BLaER1 (cell line): ENCODE measurements around the gene UGP2.
"Not testable (repeated sequence)": the region's sequence is repeated elsewhere in the genome, so short reads cannot be mapped to it uniquely, and the experiment has no call there.

Source experiments
- H3K27ac ChIP-seq: shearing (Covaris generic); formaldehyde crosslinking; 2 replicates; pipeline ENCODE4 v1.8.1; 2022
- H3K27me3 ChIP-seq: shearing (Covaris generic); formaldehyde crosslinking; 2 replicates; pipeline ENCODE4 v1.8.1; 2022
- H3K36me3 ChIP-seq: shearing (Covaris generic); formaldehyde crosslinking; 2 replicates; pipeline ENCODE4 v1.8.1; 2022
- H3K4me1 ChIP-seq: shearing (Covaris generic); formaldehyde crosslinking; 2 replicates; pipeline ENCODE4 v1.8.1; 2022
- H3K4me2 ChIP-seq: shearing (Covaris generic); formaldehyde crosslinking; 2 replicates; pipeline ENCODE4 v1.8.1; 2022
- H3K4me3 ChIP-seq: shearing (Covaris generic); formaldehyde crosslinking; 2 replicates; pipeline ENCODE4 v1.8.1; 2022
- H3K9ac ChIP-seq: shearing (Covaris generic); formaldehyde crosslinking; 2 replicates; pipeline ENCODE4 v1.8.1; 2022
- H3K9me3 ChIP-seq: shearing (Covaris generic); formaldehyde crosslinking; 2 replicates; pipeline ENCODE4 v1.8.1; 2022
- H4K20me1 ChIP-seq: shearing (Covaris generic); formaldehyde crosslinking; 2 replicates; pipeline ENCODE4 v1.8.1; 2022
- Cebpa-rat ChIP-seq: shearing (Covaris generic); IDR thresholded peaks from 2 replicates; pipeline ENCODE4 v1.8.1; 2022

Gene UGP2

DNA sequence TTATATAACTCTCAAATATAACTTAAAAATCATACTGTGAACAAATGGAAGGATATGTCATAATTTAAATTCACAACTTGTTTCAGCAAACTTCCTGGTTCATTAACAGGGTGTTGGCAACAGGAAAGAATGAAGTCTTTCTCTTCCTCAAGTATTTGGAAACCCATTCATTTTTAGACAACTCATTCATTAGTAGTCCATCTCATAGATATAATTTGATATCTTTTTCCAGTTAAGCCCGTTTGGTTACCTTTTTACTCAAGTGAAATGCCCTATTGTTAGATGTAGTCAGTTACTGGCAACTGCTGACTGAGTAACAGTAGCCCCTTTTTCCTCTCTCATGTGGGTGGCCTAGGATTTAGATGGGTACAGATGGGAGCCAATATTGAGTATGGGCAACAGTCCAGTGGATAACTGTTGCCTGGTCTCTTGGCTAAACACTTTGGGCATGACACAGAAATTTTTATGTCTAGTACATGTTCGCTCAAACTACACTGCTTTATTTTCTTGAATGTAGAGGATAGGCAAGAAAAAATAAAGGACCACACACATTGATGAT lies 4.6 kb upstream of the UGP2 start:
- peaks cover 17% of the 10 kb centered on the region for H3K4me1 ChIP-seq
- H3K36me3 ChIP-seq: no peaks in the 10 kb centered on the region
- no peaks in the 10 kb centered on the region for H3K9me3 ChIP-seq
- no peak overlapping the region for H3K4me2 ChIP-seq
- no peak overlapping the region for H3K4me3 ChIP-seq
- no peak overlapping the region for H3K9ac ChIP-seq
- peaks cover 3% of the 10 kb centered on the region for H4K20me1 ChIP-seq
- no peak overlapping the region for H3K27ac ChIP-seq
- no peak for TF ChIP-seq Cebpa-rat
- H3K27me3 ChIP-seq: no peaks in the 10 kb centered on the region

GRCh38 chr2:63840081-63840784 lies 1.5 kb upstream of the UGP2 start:
- no peaks in the 10 kb centered on the region for H3K27me3 ChIP-seq
- TF ChIP-seq Cebpa-rat: no peak
- H3K4me3 ChIP-seq: peak overlapping the region; percentile 85
- peak overlapping the region; percentile 89 for H3K4me2 ChIP-seq
- H3K4me1 ChIP-seq: peaks cover 43% of the 10 kb centered on the region
- H3K27ac ChIP-seq: peak overlapping the region; percentile 96
- H3K36me3 ChIP-seq: no peaks in the 10 kb centered on the region
- peak overlapping the region; percentile 96 for H3K9ac ChIP-seq
- no peaks in the 10 kb centered on the region for H3K9me3 ChIP-seq
- H4K20me1 ChIP-seq: peaks cover 33% of the 10 kb centered on the region

DNA sequence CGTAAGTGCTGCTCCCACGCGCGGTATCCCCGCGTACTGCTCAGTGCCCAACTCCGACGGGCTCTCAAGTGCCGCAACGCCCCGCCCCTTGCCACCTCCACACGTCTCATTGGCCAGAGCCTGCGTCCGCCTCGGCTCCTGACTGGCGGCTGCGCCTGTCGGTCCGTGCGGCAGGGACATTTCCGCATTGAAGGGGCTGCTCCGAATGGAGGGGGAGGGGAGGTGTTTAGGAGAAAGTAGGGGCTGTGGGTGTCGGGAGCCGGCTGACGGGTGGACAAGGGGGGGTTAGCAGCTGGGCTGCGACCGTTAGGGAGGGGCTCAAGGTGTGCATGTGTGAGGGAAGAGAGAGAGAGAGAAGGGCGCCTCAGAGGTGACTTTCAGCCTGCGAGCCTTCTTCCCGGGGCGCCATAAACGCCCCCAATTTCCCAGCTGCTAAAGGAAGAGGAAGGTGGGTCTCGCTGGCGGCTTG lies 877 bp upstream of the UGP2 start:
- TF ChIP-seq Cebpa-rat: no peak
- Histone ChIP-seq H3K27me3 (no peaks in the 10 kb centered on the region), H3K9ac (peak overlapping the region; percentile 96), H3K4me1 (peaks cover 48% of the 10 kb centered on the region), H3K36me3 (no peaks in the 10 kb centered on the region), H3K4me3 (peak overlapping the region; percentile 85), H3K27ac (peak overlapping the region; percentile 96), H3K9me3 (no peaks in the 10 kb centered on the region), H3K4me2 (peak overlapping the region; percentile 89), H4K20me1 (peaks cover 35% of the 10 kb centered on the region)

DNA sequence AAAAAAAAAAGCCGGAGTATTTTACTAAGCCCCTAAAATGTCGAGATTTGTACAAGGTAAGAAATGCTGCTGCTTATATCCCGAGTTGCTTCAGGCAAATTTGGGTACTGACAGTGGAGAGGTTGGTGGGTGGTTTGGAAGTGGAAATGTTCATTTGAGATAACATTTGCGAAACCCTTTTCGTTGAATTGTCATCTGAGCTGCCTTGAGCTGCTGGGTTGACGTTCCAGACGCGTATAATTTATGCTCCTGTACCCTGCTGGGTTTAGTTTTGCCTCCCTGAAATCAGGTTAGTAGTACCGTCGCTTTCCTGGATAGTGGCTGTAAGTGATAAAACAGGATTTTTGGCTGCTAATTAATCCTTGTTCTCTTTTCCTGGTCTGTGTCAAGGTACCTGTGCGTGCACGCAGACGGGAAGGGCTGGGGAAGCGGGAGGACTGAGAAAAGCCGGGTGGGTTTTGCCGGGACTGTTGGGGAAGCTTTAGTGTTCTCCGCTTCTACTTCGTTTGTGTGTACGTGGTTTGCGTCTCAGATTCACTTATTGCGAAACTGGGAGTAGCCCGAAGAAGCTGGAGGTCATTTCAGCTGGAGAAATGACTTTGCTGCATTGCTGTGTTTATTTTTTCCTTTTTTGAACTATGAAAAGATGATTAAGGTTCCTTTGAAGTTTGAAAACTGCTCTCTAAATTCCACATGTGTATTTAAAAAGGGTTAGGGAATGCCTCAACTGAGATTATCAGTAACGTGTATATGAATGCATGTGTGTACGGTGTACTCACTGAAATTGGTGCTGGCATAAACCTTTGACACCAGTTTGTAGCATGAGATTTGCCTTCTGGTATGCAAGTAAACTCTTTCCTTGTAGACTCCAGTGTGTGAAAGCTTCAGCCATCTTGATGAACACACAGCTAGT lies 709 bp downstream of the UGP2 start:
- no peaks in the 10 kb centered on the region for H3K27me3 ChIP-seq
- H3K4me3 ChIP-seq: peak overlapping the region; percentile 85
- TF ChIP-seq Cebpa-rat: peak; percentile 81
- H3K27ac ChIP-seq: peak overlapping the region; percentile 96
- peak overlapping the region; percentile 89 for H3K4me2 ChIP-seq
- peak overlapping the region; percentile 96 for H3K9ac ChIP-seq
- peaks cover 59% of the 10 kb centered on the region for H3K4me1 ChIP-seq
- no peaks in the 10 kb centered on the region for H3K9me3 ChIP-seq
- peaks cover 39% of the 10 kb centered on the region for H4K20me1 ChIP-seq
- H3K36me3 ChIP-seq: no peaks in the 10 kb centered on the region

GRCh38 chr2:63843093-63843492 lies 1.4 kb downstream of the UGP2 start:
- H3K27ac ChIP-seq: 0 out of 2 replicates have a peak overlapping the region, but pooled peaks have one; percentile 96

DNA sequence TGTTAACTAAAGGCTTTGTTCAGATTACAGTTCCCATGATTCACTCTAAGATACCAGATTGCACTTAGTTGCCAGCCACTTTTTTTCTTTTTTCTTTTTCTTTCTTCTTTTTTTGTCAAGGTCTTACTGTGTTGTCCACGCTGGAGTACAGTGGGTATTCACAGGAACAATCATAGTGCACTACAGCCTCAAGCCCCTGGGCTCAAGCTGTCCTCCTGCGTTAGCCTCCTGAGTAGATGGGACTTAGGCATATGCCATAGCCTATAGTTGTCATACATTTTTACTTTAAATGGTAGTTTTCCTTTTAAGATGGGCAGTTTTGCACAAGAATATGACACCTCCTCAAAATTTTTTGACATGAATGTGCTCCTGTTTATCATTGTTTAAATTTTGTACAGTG lies 2.1 kb downstream of the UGP2 start:
- peaks cover 13% of the 10 kb centered on the region for H3K9me3 ChIP-seq
- peak overlapping the region; percentile 21; the same call in 1 of the 2 replicates for H3K9ac ChIP-seq
- H3K27ac ChIP-seq: no peak overlapping the region
- H3K4me1 ChIP-seq: peaks cover 59% of the 10 kb centered on the region
- H3K4me3 ChIP-seq: no peak overlapping the region; the same call in 1 of the 2 replicates
- no peaks in the 10 kb centered on the region; the same call in 1 of the 2 replicates for H3K36me3 ChIP-seq
- H4K20me1 ChIP-seq: peaks cover 43% of the 10 kb centered on the region
- no peak for TF ChIP-seq Cebpa-rat
- H3K4me2 ChIP-seq: peak overlapping the region; percentile 89
- no peaks in the 10 kb centered on the region for H3K27me3 ChIP-seq

More at GRCh38 chr2:63843093-63843492, 1.4 kb downstream of the UGP2 start:
- TF ChIP-seq Cebpa-rat: no peak
- H4K20me1 ChIP-seq: peaks cover 39% of the 10 kb centered on the region
- H3K9me3 ChIP-seq: peaks cover 6% of the 10 kb centered on the region
- peak overlapping the region; percentile 89 for H3K4me2 ChIP-seq
- peak overlapping the region; percentile 96 for H3K9ac ChIP-seq
- H3K4me1 ChIP-seq: peaks cover 59% of the 10 kb centered on the region
- H3K4me3 ChIP-seq: peak overlapping the region; percentile 85
- H3K36me3 ChIP-seq: no peaks in the 10 kb centered on the region; the same call in 1 of the 2 replicates
- no peaks in the 10 kb centered on the region for H3K27me3 ChIP-seq

- no peaks in the 10 kb centered on the region; the same call in 1 of the 2 replicates for H3K36me3 ChIP-seq
- peaks cover 13% of the 10 kb centered on the region for H3K9me3 ChIP-seq
- H3K27me3 ChIP-seq: no peaks in the 10 kb centered on the region
- no peak overlapping the region for H3K27ac ChIP-seq
- peak overlapping the region; percentile 89 for H3K4me2 ChIP-seq
- peaks cover 55% of the 10 kb centered on the region for H3K4me1 ChIP-seq
- no peak for TF ChIP-seq Cebpa-rat
- H4K20me1 ChIP-seq: peaks cover 51% of the 10 kb centered on the region
- H3K4me3 ChIP-seq: no peak overlapping the region
- no peak overlapping the region for H3K9ac ChIP-seq
These were observed 2.9 kb downstream of the UGP2 start for GRCh38 chr2:63844616-63845015.

DNA sequence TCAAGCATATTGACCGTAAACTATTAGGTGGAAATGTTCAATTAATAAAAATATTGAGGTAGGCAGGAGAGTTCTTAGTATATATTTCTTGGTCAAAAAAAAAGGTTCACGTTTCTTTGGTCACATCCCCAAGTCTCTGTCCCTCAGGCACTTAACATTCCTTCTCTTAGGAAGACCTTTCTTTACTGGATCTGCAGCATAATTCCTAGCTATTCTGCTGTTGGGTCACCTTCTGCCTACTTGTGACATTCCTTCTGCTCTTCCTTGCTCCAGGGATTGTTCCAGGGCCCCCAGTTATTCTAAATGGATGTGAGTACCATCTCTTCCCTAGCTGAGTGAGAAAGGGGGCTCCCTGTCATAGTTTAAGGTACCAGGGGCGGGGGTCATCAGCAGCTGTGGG lies 4.2 kb downstream of the UGP2 start:
- H3K4me1 ChIP-seq: peaks cover 47% of the 10 kb centered on the region
- H3K27ac ChIP-seq: peak overlapping the region; percentile 19; the same call in 1 of the 2 replicates
- H3K4me2 ChIP-seq: peak overlapping the region; percentile 67
- peaks cover 58% of the 10 kb centered on the region for H4K20me1 ChIP-seq
- H3K4me3 ChIP-seq: no peak overlapping the region
- no peak overlapping the region for H3K9ac ChIP-seq
- H3K9me3 ChIP-seq: peaks cover 13% of the 10 kb centered on the region
- no peaks in the 10 kb centered on the region; the same call in 1 of the 2 replicates for H3K36me3 ChIP-seq
- no peaks in the 10 kb centered on the region for H3K27me3 ChIP-seq
- no peak for TF ChIP-seq Cebpa-rat

GRCh38 chr2:63846487-63846886 lies 4.8 kb downstream of the UGP2 start:
- Histone ChIP-seq H3K27ac (0 out of 2 replicates have a peak overlapping the region, but pooled peaks have one; percentile 19), H3K27me3 (no peaks in the 10 kb centered on the region), H3K4me2 (peak overlapping the region; percentile 67), H3K4me3 (no peak overlapping the region), H3K36me3 (no peaks in the 10 kb centered on the region; the same call in 1 of the 2 replicates), H3K9me3 (peaks cover 13% of the 10 kb centered on the region), H3K9ac (no peak overlapping the region), H4K20me1 (peaks cover 65% of the 10 kb centered on the region), H3K4me1 (peaks cover 47% of the 10 kb centered on the region)
- no peak for TF ChIP-seq Cebpa-rat

DNA sequence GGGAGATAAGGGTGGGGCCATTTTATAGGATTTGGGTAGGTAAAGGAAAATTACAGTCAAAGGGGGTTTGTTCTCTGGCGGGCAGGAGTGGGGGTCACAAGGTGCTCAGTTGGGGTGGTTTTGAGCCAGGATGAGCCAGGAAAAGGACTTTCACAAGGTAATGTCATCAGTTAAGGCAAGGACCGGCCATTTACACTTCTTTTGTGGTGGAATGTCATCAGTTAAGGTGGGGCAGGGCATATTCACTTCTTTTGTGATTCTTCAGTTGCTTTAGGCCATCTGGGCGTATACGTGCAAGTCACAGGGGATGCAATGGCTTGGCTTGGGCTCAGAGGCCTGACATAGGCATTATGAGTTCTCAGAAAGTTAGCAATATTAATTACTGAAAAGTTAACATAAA lies 5.9 kb downstream of the UGP2 start:
- Histone ChIP-seq H4K20me1 (peaks cover 68% of the 10 kb centered on the region), H3K4me1 (peaks cover 47% of the 10 kb centered on the region), H3K9me3 (peaks cover 13% of the 10 kb centered on the region)
- not testable (repeated sequence) for H3K36me3 ChIP-seq, H3K27me3 ChIP-seq, H3K4me2 ChIP-seq, H3K9ac ChIP-seq, H3K27ac ChIP-seq, H3K4me3 ChIP-seq
